ENCODE measurements around the gene FOXP1. TPM values are rescaled to one million over a fixed set of nuclear protein-coding genes. Genes with fewer than 3 reads are reported as not detected.

The FOXP1 gene
- total and polyA plus RNA-seq, 12 donors: 7.6 to 42.7 (median 24.3) TPM

DNA sequence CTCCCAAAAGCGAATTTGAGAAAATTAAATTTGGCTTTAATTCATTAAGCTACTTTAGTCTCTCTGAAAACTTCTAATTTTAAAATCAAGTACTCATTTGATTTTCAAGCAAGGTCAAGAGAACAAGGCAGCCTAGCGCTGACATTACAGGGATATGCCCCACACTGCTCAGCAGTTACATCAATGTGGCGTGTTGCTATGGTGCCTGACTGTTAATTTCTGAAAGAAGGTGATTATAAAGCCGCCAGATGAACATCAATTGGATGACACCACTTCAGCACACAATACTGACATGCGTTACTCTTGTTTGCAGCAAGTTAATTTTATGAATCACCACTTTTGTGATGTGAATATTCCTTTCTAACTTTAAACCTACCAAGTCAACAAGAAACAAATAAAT lies 284.4 kb downstream of the FOXP1 start:
- 96 to 99% (median 98%) methylated on average over 5 of the region's 5 CpGs for WGBS, 4 donors
- Histone ChIP-seq H3K27me3 (no peaks in the 10 kb centered on the region), H3K4me1 (replicated peaks in 1 of 2) (peaks cover 0 to 5% of the 10 kb centered on the region in 2 donors), H3K4me3 (no peak overlapping the region), H3K9me3 (replicated peaks in 1 of 3) (no peaks in the 10 kb centered on the region), H3K27ac (no peak overlapping the region), H3K36me3 (replicated peaks in 1 of 2) (no peaks in the 10 kb centered on the region)
- DNase-seq: no peak
- TF ChIP-seq, protein P1, sequence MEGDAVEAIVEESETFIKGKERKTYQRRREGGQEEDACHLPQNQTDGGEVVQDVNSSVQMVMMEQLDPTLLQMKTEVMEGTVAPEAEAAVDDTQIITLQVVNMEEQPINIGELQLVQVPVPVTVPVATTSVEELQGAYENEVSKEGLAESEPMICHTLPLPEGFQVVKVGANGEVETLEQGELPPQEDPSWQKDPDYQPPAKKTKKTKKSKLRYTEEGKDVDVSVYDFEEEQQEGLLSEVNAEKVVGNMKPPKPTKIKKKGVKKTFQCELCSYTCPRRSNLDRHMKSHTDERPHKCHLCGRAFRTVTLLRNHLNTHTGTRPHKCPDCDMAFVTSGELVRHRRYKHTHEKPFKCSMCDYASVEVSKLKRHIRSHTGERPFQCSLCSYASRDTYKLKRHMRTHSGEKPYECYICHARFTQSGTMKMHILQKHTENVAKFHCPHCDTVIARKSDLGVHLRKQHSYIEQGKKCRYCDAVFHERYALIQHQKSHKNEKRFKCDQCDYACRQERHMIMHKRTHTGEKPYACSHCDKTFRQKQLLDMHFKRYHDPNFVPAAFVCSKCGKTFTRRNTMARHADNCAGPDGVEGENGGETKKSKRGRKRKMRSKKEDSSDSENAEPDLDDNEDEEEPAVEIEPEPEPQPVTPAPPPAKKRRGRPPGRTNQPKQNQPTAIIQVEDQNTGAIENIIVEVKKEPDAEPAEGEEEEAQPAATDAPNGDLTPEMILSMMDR (IDR thresholded peaks at IDR 0.05): no peak
- TF ChIP-seq POLR2A (IDR thresholded peaks at IDR 0.05): no peak
- intact Hi-C loops (cut with DNase I): no loop called here

DNA sequence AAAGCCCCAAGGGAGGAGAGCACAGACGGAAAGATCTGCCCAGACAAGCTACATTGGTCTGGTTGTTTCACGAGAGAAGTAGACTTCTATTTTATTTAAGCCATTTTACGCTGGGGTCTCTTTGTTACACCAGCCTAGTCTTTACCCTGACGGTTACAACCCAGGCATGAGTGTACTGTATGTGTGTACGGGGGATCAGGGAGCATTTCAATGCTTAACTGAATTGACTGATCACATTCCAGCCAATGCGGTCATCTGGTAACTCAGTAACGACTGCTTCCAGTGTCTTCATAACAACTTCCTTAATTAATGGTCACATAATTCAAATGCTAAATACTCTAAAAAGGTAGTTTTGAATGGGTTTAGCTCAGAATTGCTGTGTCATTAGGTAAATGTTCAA lies 288.6 kb downstream of the FOXP1 start:
- intact Hi-C loops (cut with DNase I): no loop called here
- no peak overlapping the region for H3K4me3 ChIP-seq
- DNase-seq: no peak
- 92 to 94% (median 93%) methylated on average over 7 of the region's 7 CpGs for WGBS, 4 donors
- no peaks in the 10 kb centered on the region for H3K9me3 ChIP-seq (replicated peaks in 1 of 3)
- no peaks in the 10 kb centered on the region for H3K36me3 ChIP-seq (replicated peaks in 1 of 2)
- TF ChIP-seq POLR2A (IDR thresholded peaks at IDR 0.05): no peak
- TF ChIP-seq, protein P1 (IDR thresholded peaks at IDR 0.05): no peak
- H3K27me3 ChIP-seq: no peaks in the 10 kb centered on the region
- peaks cover 0 to 5% of the 10 kb centered on the region in 2 donors for H3K4me1 ChIP-seq (replicated peaks in 1 of 2)
- no peak overlapping the region for H3K27ac ChIP-seq

DNA sequence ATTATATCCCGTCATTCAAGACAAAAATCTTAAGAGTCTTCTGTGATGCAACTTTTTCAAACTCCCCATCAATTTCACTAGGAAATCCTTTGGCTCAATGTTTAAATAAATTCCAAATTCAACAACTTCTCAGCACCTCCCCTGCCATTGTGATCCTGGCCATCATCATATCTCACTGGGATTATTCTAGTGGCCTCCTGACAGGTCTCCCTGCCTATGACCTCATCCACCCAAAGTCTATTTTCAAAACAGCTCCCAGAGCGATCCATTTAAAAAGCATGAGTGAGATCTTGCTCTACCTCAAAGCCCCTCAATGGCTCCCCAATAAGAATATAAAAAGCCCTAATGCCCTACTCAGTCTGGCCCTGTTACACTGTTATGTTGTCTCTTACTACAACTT lies 293.2 kb downstream of the FOXP1 start:
- no peaks in the 10 kb centered on the region for H3K9me3 ChIP-seq (replicated peaks in 1 of 3)
- no peaks in the 10 kb centered on the region for H3K4me1 ChIP-seq (replicated peaks in 1 of 2)
- no peak for DNase-seq
- intact Hi-C loops (cut with DNase I): no loop called here
- H3K27me3 ChIP-seq: no peaks in the 10 kb centered on the region
- no peak overlapping the region for H3K4me3 ChIP-seq
- H3K36me3 ChIP-seq (replicated peaks in 1 of 2): no peaks in the 10 kb centered on the region
- H3K27ac ChIP-seq: no peak overlapping the region
- TF ChIP-seq POLR2A (IDR thresholded peaks at IDR 0.05): no peak
- TF ChIP-seq, protein P1 (IDR thresholded peaks at IDR 0.05): no peak
- 94 to 100% (median 97%) methylated on average over 2 of the region's 2 CpGs for WGBS, 4 donors

DNA sequence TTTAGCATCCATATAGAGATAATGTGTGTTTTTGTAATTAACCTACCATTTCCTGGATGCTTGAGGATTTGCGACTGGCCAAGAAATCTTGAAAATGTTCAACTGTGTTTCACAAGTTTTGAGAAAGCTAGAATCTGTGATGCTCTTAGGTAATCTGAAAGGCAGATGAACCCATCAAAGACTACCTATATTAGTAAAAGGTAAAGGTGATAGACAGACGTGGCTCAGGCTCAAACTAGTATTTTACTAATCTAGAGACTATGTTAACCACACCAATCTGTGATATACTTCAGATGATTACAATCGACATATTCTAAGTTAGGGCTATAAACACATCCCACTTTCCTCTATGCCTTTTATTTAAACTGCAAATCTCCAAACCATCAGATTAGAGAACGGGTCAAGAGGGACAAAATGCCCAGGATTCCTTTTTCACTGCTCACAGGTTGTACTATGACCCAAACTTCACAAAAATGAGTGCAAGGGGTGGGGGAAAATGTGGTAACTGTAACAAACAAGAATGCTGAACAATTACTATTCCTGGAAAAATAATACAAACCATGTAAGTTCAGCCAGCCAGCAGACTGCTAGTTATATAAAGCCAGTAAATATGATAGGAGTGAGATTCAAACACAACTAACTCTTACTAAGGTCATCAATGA lies 295.1 kb downstream of the FOXP1 start:
- Histone ChIP-seq H3K36me3 (replicated peaks in 1 of 2) (no peaks in the 10 kb centered on the region), H3K9me3 (replicated peaks in 1 of 3) (no peaks in the 10 kb centered on the region), H3K4me3 (no peak overlapping the region), H3K27ac (no peak overlapping the region), H3K4me1 (replicated peaks in 1 of 2) (no peaks in the 10 kb centered on the region), H3K27me3 (no peaks in the 10 kb centered on the region)
- intact Hi-C loops (cut with DNase I): no loop called here
- WGBS, 4 donors: 93 to 98% (median 95%) methylated on average over 4 of the region's 4 CpGs
- no peak for TF ChIP-seq POLR2A (IDR thresholded peaks at IDR 0.05)
- TF ChIP-seq, protein P1 (IDR thresholded peaks at IDR 0.05): no peak
- DNase-seq: no peak

Data from adrenal gland (tissue), 12 donors.